DND-41 (cell line): Measurements from ENCODE around the gene SMPD4.
"Not testable (repeated sequence)": the region's sequence is repeated elsewhere in the genome, so short reads cannot be mapped to it uniquely, and the experiment has no call there.

ENCODE experiments used
- EZH2 ChIP-seq: IDR thresholded peaks from 3 replicates; pipeline ENCODE4 v1.6.1; 2012; ENCODE audit warnings: borderline replicate concordance, low read depth, mild to moderate bottlenecking, moderate library complexity, low read length, inconsistent platforms; ENCODE audit not compliant: severe bottlenecking
- TF ChIP-seq, protein P1 (sequence below): IDR thresholded peaks from 2 replicates; pipeline ENCODE4 v1.5.1; 2012; ENCODE audit warnings: borderline replicate concordance, low read length, moderate library complexity, mild to moderate bottlenecking; ENCODE audit not compliant: poor library complexity, severe bottlenecking; ENCODE audit errors: extremely low read depth

DNA sequence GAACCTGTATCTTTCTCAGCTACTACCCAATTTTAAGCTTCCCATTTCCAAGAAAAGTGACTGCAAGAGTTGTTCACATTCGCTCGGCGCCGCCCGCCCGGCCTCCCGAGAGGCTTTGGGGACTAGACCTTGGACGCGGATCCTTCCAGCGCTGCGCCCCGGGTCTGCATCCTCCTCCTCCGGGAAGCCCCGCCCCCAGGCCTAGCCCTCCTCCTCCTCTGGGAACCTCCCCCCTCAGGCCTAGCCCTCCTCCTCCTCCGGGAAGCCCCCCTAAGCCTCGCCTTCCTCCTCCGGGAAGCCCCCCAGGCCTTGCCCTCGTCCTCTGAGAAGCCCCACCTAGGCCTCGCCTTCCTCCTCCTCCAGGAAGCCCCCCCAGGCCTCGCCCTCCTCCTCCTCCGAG is 46.6 kb upstream of the SMPD4 start:
- TF ChIP-seq EZH2: not testable (repeated sequence)
- TF ChIP-seq, protein P1, sequence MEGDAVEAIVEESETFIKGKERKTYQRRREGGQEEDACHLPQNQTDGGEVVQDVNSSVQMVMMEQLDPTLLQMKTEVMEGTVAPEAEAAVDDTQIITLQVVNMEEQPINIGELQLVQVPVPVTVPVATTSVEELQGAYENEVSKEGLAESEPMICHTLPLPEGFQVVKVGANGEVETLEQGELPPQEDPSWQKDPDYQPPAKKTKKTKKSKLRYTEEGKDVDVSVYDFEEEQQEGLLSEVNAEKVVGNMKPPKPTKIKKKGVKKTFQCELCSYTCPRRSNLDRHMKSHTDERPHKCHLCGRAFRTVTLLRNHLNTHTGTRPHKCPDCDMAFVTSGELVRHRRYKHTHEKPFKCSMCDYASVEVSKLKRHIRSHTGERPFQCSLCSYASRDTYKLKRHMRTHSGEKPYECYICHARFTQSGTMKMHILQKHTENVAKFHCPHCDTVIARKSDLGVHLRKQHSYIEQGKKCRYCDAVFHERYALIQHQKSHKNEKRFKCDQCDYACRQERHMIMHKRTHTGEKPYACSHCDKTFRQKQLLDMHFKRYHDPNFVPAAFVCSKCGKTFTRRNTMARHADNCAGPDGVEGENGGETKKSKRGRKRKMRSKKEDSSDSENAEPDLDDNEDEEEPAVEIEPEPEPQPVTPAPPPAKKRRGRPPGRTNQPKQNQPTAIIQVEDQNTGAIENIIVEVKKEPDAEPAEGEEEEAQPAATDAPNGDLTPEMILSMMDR: not testable (repeated sequence)
